ENCODE measurements around the gene TMEM131L. TPM values are rescaled to one million over a fixed set of nuclear protein-coding genes. Genes with fewer than 3 reads are reported as not detected.

TMEM131L gene
- total RNA-seq, 1 experiment from 2014 or later: 19.7 TPM

- intact Hi-C loops (cut with micrococcal nuclease): no loop called here
- peak overlapping the region; percentile 79 for H3K27ac ChIP-seq (ENCODE audit: low read depth, low read length)
- TF ChIP-seq CBX3 (IDR thresholded peaks at IDR 0.05; ENCODE audit: low read depth) (no peak), CEBPB (IDR thresholded peaks at IDR 0.05; ENCODE audit: low read depth) (peak; percentile 45; the same call in 1 of the 2 replicates)
- peaks cover 60 to 64% of the 10 kb centered on the region in 2 experiments for H3K4me1 ChIP-seq (ENCODE audit: control insufficient read depth in 1 of 2, insufficient read depth in 2 of 2, low read length in 2 of 2)
- ATAC-seq: no peak
- H3K27me3 ChIP-seq (ENCODE audit: insufficient read depth, low read length): no peaks in the 10 kb centered on the region
- POLR2A ChIA-PET: no interaction called here
- no TSS peak for BruUV-seq (replicated peaks)
- no peak for DNase-seq (ENCODE audit: low read depth, low spot score)
- H3K9ac ChIP-seq (ENCODE audit: low read length): no peak overlapping the region
- no peaks in the 10 kb centered on the region for H4K20me1 ChIP-seq (ENCODE audit: insufficient read depth)
- no peaks in the 10 kb centered on the region for H3K36me3 ChIP-seq (ENCODE audit: control insufficient read depth in 1 of 2, insufficient read depth in 2 of 2, low read length in 2 of 2)
- RAD21 ChIA-PET (ENCODE audit: low non-redundant PET in 1 of 2, low total read pairs in 2 of 2, uncharacterized antibody in 2 of 2, unreplicated experiment in 2 of 2): no interaction called here
- no peaks in the 10 kb centered on the region for H3K9me2 ChIP-seq (ENCODE audit: insufficient read depth)
- peak overlapping the region; percentile 63 for H3K4me2 ChIP-seq (ENCODE audit: low read length)
- H3K4me3 ChIP-seq (replicated peaks in 1 of 2; ENCODE audit: low read depth in 1 of 2, low read length in 2 of 2): no peak overlapping the region
- H3K9me3 ChIP-seq (ENCODE audit: control insufficient read depth in 1 of 2, insufficient read depth in 1 of 2, low read depth in 1 of 2, low read length in 2 of 2): no peaks in the 10 kb centered on the region
- H2AFZ ChIP-seq (ENCODE audit: low read depth, low read length, poor library complexity, severe bottlenecking): no peak overlapping the region
- CTCF ChIA-PET: no interaction called here
- peaks cover 13% of the 10 kb centered on the region for H3K79me2 ChIP-seq (ENCODE audit: insufficient read depth, low read length)
These were observed 48.7 kb downstream of the TMEM131L start for GRCh38 chr4:153514688-153515426.

GRCh38 chr4:153517159-153517558, 51.0 kb downstream of the TMEM131L start:
- no peaks in the 10 kb centered on the region for H3K27me3 ChIP-seq (ENCODE audit: insufficient read depth, low read length)
- POLR2A ChIA-PET: no interaction called here
- no peaks in the 10 kb centered on the region for H3K9me2 ChIP-seq (ENCODE audit: insufficient read depth)
- DNase-seq (ENCODE audit: low read depth, low spot score) (no peak), ATAC-seq (no peak)
- RAD21 ChIA-PET (ENCODE audit: low non-redundant PET in 1 of 2, low total read pairs in 2 of 2, uncharacterized antibody in 2 of 2, unreplicated experiment in 2 of 2): no interaction called here
- H3K36me3 ChIP-seq (ENCODE audit: control insufficient read depth in 1 of 2, insufficient read depth in 2 of 2, low read length in 2 of 2): no peaks in the 10 kb centered on the region
- no TSS peak for BruUV-seq (replicated peaks)
- intact Hi-C loops (cut with micrococcal nuclease): no loop called here
- H3K9ac ChIP-seq (ENCODE audit: low read length): no peak overlapping the region
- peaks cover 37 to 41% of the 10 kb centered on the region in 2 experiments for H3K4me1 ChIP-seq (ENCODE audit: control insufficient read depth in 1 of 2, insufficient read depth in 2 of 2, low read length in 2 of 2)
- no peaks in the 10 kb centered on the region for H4K20me1 ChIP-seq (ENCODE audit: insufficient read depth)
- CTCF ChIA-PET: no interaction called here
- no peak overlapping the region for H3K4me2 ChIP-seq (ENCODE audit: low read length)
- no peak overlapping the region for H3K4me3 ChIP-seq (replicated peaks in 1 of 2; ENCODE audit: low read depth in 1 of 2, low read length in 2 of 2)
- no peak overlapping the region for H3K27ac ChIP-seq (ENCODE audit: low read depth, low read length)
- no peaks in the 10 kb centered on the region for H3K9me3 ChIP-seq (ENCODE audit: control insufficient read depth in 1 of 2, insufficient read depth in 1 of 2, low read depth in 1 of 2, low read length in 2 of 2)
- TF ChIP-seq ZNF274 (IDR thresholded peaks at IDR 0.05; ENCODE audit: low read depth, low read length): no peak
- TF ChIP-seq EZH2phosphoT487 (IDR thresholded peaks at IDR 0.05; ENCODE audit: borderline replicate concordance): no peak
- TF ChIP-seq ELF1 (IDR thresholded peaks at IDR 0.05; ENCODE audit: borderline replicate concordance, low read depth): no peak
- no peak overlapping the region for H2AFZ ChIP-seq (ENCODE audit: low read depth, low read length, poor library complexity, severe bottlenecking)
- peaks cover 7% of the 10 kb centered on the region; the same call in 1 of the 2 replicates for H3K79me2 ChIP-seq (ENCODE audit: insufficient read depth, low read length)
